Vagina (tissue), 2 donors: Measurements from ENCODE around the gene ATP6V0B. TPM values are rescaled to one million over a fixed set of nuclear protein-coding genes. Genes with fewer than 3 reads are reported as not detected.
A peak's percentile ranks its signal among the peaks of the same experiment; 100 is the strongest.

Experiments used
- DNase-seq, 2 donors: peaks; one replicate each; pipeline ENCODE4 v3.0.0-alpha.2; 2017; ENCODE audit errors: extremely low spot score in 2 of 2
- H3K27ac ChIP-seq: fragments of 200-600 bp; sonication (generic); one replicate; pipeline ENCODE4 v1.5.1; 2019
- H3K27me3 ChIP-seq: fragments of 200-600 bp; sonication (generic); one replicate; pipeline ENCODE4 v1.5.1; 2019
- H3K36me3 ChIP-seq, 2 donors: fragments of 200-600 bp; sonication (generic); one replicate each; pipeline ENCODE4 v1.5.1; 2017 to 2019
- H3K4me1 ChIP-seq: fragments of 200-600 bp; sonication (generic); one replicate; pipeline ENCODE4 v1.5.1; 2019
- H3K4me3 ChIP-seq, 2 donors: fragments of 200-600 bp; sonication (generic); 1 replicate in 1 of 2; 2 replicates in 1 of 2; pipeline ENCODE4 v1.5.1; 2016 to 2019
- H3K9me3 ChIP-seq: fragments of 200-600 bp; sonication (generic); one replicate; pipeline ENCODE4 v1.5.1; 2019
- POLR2A ChIP-seq, 2 donors: fragments of 450-650 bp; IDR thresholded peaks; one replicate each; pipeline ENCODE4 v1.6.1; 2017; ENCODE audit warnings: antibody characterized with exemption in 2 of 2, mild to moderate bottlenecking in 2 of 2, moderate library complexity in 2 of 2
- POLR2AphosphoS5 ChIP-seq, 2 donors: sonication (generic); formaldehyde crosslinking; IDR thresholded peaks; one replicate each; pipeline ENCODE4 v1.9.0; 2017; ENCODE audit warnings: antibody characterized with exemption in 2 of 2, mild to moderate bottlenecking in 2 of 2, low read depth in 1 of 2; ENCODE audit not compliant: insufficient read depth in 1 of 2
- intact Hi-C: fragments of 100-400 bp; cut with DNase I; formaldehyde crosslinking; loops from one replicate; pipeline ENCODE4 v1.15.1; 2023
- total RNA-seq: library from RNA; depleted of rRNA; stranded (reverse); fragments of >200 nt; gene quantifications from one replicate; pipeline ENCODE4 v1.2.3, GENCODE V29; 2016
- TF ChIP-seq, protein P1 (sequence below), 3 experiments: fragments of 450-650 bp in 2 of 3; fragments of 200-600 bp in 1 of 3; sonication (generic) in 1 of 3; IDR thresholded peaks; one replicate each; pipeline ENCODE4 v1.5.1; 2017 to 2019; ENCODE audit warnings: antibody characterized with exemption in 3 of 3, mild to moderate bottlenecking in 2 of 3, moderate library complexity in 2 of 3

The ATP6V0B gene
- total RNA-seq, 1 donor from 2014 or later = 71.5 TPM

DNA sequence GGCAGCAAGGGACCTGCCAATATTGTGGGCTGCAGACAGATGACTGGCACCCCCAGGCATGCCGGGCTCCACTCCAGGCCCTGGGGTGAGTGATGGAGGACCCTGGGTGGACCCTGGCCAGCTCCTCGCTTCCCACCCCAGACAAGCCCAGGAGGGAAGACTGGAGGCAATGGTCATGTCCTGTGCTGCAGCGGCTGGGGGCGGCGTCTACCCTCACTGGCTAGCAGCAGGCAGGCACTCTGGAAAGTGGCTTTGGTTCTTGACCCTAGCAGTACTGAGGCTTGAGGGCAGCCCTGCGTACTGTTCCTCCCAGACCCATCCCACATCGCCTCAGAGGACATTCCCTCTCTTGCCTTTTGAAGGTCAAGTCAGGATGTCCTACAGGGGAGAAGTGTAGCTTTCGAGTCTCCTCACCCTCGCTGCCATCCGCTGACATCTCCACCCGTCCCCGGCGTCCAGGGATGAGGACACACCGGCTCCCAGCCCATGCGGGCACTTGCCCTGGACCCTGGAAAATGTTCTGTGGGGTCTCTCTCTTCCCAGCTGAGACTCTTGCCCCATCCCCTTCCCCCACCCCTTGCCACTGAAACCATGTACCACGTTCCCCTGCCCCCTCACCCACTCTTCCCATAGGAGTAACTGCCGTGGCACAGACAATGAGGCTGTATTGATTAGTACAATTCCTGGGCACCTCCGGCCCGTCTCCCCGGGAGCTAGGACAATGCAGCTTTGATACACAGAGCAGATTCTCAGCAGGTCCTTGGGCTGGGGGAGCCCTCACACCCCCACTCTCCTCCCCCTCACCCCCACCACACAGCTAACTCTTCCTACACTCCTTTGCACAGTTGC lies 41.5 kb downstream of the ATP6V0B start:
- Histone ChIP-seq H3K27me3 (no peaks in the 10 kb centered on the region), H3K9me3 (no peaks in the 10 kb centered on the region), H3K27ac (no peak overlapping the region), H3K36me3 (peaks cover 0 to 6% of the 10 kb centered on the region in 2 donors), H3K4me1 (peaks cover 45% of the 10 kb centered on the region), H3K4me3 (no peak overlapping the region)
- intact Hi-C loops = no loop called here
- TF ChIP-seq, protein P1, sequence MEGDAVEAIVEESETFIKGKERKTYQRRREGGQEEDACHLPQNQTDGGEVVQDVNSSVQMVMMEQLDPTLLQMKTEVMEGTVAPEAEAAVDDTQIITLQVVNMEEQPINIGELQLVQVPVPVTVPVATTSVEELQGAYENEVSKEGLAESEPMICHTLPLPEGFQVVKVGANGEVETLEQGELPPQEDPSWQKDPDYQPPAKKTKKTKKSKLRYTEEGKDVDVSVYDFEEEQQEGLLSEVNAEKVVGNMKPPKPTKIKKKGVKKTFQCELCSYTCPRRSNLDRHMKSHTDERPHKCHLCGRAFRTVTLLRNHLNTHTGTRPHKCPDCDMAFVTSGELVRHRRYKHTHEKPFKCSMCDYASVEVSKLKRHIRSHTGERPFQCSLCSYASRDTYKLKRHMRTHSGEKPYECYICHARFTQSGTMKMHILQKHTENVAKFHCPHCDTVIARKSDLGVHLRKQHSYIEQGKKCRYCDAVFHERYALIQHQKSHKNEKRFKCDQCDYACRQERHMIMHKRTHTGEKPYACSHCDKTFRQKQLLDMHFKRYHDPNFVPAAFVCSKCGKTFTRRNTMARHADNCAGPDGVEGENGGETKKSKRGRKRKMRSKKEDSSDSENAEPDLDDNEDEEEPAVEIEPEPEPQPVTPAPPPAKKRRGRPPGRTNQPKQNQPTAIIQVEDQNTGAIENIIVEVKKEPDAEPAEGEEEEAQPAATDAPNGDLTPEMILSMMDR (IDR thresholded peaks at IDR 0.05) = no peak
- DNase-seq = no peak

DNA sequence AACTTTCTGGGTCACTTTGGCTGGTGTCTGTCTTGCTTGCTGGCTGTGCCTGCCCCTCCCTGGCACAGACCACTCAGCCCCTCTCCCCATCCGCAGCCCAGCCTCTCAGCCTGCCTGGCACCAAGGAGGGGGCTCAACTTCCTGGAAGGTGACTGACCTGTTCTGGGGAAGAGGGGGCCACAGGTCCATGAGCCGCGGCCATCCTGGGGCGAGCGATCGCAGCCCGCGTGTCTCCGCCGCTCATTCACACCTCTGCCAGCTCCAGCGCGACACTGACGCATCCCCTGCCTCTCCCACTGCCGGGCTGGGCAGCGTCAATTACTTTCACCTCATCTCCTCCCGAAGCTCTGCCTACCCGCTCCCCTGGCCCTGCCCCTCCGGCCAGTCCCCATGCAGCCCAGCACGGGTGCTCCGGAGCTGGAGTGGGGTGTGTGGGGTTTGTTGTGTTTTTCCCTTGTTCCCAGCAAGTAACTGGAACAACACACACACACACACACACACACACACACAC lies 42.2 kb downstream of the ATP6V0B start:
- H3K27me3 ChIP-seq = no peaks in the 10 kb centered on the region
- no peak for DNase-seq
- intact Hi-C loops = no loop called here
- peaks cover 0 to 8% of the 10 kb centered on the region in 2 donors for H3K36me3 ChIP-seq
- H3K27ac ChIP-seq = no peak overlapping the region
- no peak for TF ChIP-seq POLR2AphosphoS5 (IDR thresholded peaks at IDR 0.05; ENCODE audit: insufficient read depth in 1 of 2, low read depth in 1 of 2)
- no peak for TF ChIP-seq POLR2A (IDR thresholded peaks at IDR 0.05)
- TF ChIP-seq, protein P1 (IDR thresholded peaks at IDR 0.05) = no peak
- H3K4me3 ChIP-seq = no peak overlapping the region
- no peaks in the 10 kb centered on the region for H3K9me3 ChIP-seq
- H3K4me1 ChIP-seq = peaks cover 52% of the 10 kb centered on the region

DNA sequence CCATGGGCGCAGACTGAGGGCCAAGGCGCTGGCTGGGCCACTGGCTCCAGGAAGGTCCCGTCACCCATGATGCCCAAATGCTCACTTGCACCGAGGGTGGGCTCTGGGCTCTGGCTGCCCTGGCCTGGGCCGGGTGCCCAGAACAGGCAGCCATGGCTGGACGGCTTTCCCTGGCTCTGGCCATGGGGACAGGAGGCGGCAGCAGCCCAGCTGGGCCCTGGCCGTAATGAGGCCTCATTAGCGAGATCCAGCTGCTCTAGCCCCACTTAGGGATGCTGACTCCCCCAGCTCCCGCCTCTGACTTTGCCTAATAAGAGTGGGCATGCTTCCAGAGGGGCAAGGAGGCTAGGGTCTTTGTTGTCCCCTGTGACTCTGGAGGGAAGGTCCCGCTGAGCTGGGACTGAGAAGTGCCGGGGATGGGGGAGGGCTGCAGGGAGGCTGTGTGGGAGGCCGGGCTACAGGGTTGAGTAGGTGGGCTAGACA lies 44.7 kb downstream of the ATP6V0B start:
- no peaks in the 10 kb centered on the region for H3K9me3 ChIP-seq
- no peak overlapping the region for H3K27ac ChIP-seq
- DNase-seq = no peak
- intact Hi-C loops = no loop called here
- peaks cover 0 to 12% of the 10 kb centered on the region in 2 donors for H3K36me3 ChIP-seq
- peaks cover 43% of the 10 kb centered on the region for H3K4me1 ChIP-seq
- no peak for TF ChIP-seq POLR2A (IDR thresholded peaks at IDR 0.05)
- TF ChIP-seq, protein P1 (IDR thresholded peaks at IDR 0.05) = no peak
- no peak for TF ChIP-seq POLR2AphosphoS5 (IDR thresholded peaks at IDR 0.05; ENCODE audit: insufficient read depth in 1 of 2, low read depth in 1 of 2)
- no peak overlapping the region for H3K4me3 ChIP-seq
- H3K27me3 ChIP-seq = no peaks in the 10 kb centered on the region

DNA sequence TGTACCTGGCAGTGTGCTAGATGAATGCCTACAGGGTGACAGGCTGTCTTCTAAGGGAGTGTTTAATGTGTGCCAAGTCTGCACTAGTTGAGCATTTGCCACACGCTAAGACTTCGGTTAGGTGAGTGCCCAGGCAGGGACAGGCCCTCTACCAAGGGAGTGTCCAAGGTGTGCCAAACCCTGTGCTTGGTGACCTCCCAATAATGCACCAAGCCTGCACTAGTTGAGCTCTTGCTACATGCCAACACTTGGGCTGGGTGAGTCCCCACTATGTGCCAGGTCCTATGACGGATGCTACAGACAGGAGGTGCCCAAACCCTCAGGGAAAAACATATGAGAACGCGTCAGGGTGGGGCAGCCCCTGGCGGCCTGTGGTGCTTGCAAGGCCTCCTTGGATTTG lies 45.7 kb downstream of the ATP6V0B start:
- Histone ChIP-seq H3K36me3 (peaks cover 0 to 12% of the 10 kb centered on the region in 2 donors), H3K27me3 (no peaks in the 10 kb centered on the region), H3K9me3 (no peaks in the 10 kb centered on the region), H3K4me3 (no peak overlapping the region), H3K4me1 (peaks cover 37% of the 10 kb centered on the region), H3K27ac (no peak overlapping the region)
- intact Hi-C loops = no loop called here
- TF ChIP-seq POLR2A (IDR thresholded peaks at IDR 0.05) = no peak
- TF ChIP-seq POLR2AphosphoS5 (IDR thresholded peaks at IDR 0.05; ENCODE audit: insufficient read depth in 1 of 2, low read depth in 1 of 2) = peak in 1 of 2 donors; percentile 35
- DNase-seq = no peak

DNA sequence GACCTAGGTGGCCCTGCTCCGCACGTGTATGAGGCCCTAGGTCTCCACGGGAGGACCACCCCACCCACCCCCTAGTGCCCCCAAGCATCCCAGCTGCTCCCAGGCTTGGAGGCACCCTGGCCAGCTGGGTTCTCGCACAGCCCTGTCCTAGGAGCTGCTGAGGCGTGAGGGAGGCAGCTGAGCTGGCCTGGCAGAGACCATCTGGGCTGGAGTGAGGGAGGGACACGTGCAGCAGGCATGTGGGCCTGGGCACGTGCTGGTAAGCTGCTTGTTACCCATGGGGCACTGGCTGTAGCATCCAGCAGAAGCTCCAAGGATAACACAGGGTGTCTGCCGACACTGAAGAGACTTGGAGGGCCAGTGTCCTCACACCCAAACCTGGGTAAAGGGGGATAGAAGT lies 46.4 kb downstream of the ATP6V0B start:
- H3K4me1 ChIP-seq = peaks cover 30% of the 10 kb centered on the region
- H3K9me3 ChIP-seq = no peaks in the 10 kb centered on the region
- H3K27me3 ChIP-seq = no peaks in the 10 kb centered on the region
- DNase-seq = no peak
- intact Hi-C loops = no loop called here
- no peak overlapping the region for H3K4me3 ChIP-seq
- peaks cover 0 to 12% of the 10 kb centered on the region in 2 donors for H3K36me3 ChIP-seq
- TF ChIP-seq POLR2A (IDR thresholded peaks at IDR 0.05) (no peak), POLR2AphosphoS5 (IDR thresholded peaks at IDR 0.05; ENCODE audit: insufficient read depth in 1 of 2, low read depth in 1 of 2) (no peak)
- TF ChIP-seq, protein P1 (IDR thresholded peaks at IDR 0.05) = no peak
- H3K27ac ChIP-seq = no peak overlapping the region
